ENCODE results near the gene RPAIN. TPM values are rescaled to one million over a fixed set of nuclear protein-coding genes. Genes with fewer than 3 reads are reported as not detected.

The RPAIN gene
- total and polyA plus RNA-seq, 2 of the 13 experiments (the other 11 are each of a cell fraction or from before 2014, with no cell fraction given) = 42.1 to 58.5 TPM

DNA sequence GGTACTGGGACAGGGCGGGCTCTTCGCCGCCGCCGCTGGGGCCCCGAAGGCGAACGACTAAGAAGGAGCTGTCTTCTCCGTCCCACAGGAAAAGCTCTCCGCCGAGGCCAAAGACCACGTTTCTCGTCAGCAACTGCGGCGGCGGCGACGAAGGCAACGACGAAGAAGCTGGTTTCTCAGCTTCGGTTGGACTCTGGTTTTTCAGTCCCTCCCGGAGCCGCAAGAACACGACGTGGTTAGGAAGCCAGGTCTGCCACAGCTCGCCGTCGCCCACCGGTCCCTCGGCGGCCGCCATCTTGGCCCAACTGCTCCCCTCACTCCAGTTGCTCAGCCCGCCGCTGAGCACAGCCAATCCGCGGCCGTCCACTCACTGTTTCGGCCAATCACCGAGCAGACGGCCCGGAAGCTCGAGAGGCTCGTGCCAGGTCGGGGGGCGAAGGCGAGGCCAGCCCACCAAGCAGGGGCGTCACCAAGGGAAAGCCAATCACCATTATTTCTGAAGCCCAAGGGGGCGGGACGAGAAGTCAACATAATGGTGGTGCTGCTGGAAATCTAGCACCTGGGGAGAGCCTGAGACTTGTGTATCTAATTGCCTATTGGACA lies 525 bp upstream of the RPAIN start, which contains the start of gene NUP88 (continued):
- TF ChIP-seq ZBTB20 (CRISPR knock-in tag; IDR thresholded peaks at IDR 0.05; ENCODE audit: borderline replicate concordance, low read depth) = 0 out of 2 replicates have a peak, but pooled peaks have one; percentile 23
- TF ChIP-seq ZNF136 (CRISPR knock-in tag; IDR thresholded peaks at IDR 0.05; ENCODE audit: low read depth) = no peak
- TF ChIP-seq, protein P1, sequence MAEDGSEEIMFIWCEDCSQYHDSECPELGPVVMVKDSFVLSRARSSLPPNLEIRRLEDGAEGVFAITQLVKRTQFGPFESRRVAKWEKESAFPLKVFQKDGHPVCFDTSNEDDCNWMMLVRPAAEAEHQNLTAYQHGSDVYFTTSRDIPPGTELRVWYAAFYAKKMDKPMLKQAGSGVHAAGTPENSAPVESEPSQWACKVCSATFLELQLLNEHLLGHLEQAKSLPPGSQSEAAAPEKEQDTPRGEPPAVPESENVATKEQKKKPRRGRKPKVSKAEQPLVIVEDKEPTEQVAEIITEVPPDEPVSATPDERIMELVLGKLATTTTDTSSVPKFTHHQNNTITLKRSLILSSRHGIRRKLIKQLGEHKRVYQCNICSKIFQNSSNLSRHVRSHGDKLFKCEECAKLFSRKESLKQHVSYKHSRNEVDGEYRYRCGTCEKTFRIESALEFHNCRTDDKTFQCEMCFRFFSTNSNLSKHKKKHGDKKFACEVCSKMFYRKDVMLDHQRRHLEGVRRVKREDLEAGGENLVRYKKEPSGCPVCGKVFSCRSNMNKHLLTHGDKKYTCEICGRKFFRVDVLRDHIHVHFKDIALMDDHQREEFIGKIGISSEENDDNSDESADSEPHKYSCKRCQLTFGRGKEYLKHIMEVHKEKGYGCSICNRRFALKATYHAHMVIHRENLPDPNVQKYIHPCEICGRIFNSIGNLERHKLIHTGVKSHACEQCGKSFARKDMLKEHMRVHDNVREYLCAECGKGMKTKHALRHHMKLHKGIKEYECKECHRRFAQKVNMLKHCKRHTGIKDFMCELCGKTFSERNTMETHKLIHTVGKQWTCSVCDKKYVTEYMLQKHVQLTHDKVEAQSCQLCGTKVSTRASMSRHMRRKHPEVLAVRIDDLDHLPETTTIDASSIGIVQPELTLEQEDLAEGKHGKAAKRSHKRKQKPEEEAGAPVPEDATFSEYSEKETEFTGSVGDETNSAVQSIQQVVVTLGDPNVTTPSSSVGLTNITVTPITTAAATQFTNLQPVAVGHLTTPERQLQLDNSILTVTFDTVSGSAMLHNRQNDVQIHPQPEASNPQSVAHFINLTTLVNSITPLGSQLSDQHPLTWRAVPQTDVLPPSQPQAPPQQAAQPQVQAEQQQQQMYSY (CRISPR knock-in tag; IDR thresholded peaks at IDR 0.05) = no peak
- TF ChIP-seq ZNF501 (CRISPR knock-in tag; IDR thresholded peaks at IDR 0.05) = no peak
- 0 out of 2 replicates have a peak, but pooled peaks have one; percentile 4 for TF ChIP-seq GLI4 (CRISPR knock-in tag; IDR thresholded peaks at IDR 0.05; ENCODE audit: borderline replicate concordance)
- TF ChIP-seq MYC (CRISPR knock-in tag; IDR thresholded peaks at IDR 0.05; ENCODE audit: borderline replicate concordance) = no peak
- no peak for TF ChIP-seq SP140L (CRISPR knock-in tag; IDR thresholded peaks at IDR 0.05; ENCODE audit: borderline replicate concordance)
- TF ChIP-seq, protein P2, sequence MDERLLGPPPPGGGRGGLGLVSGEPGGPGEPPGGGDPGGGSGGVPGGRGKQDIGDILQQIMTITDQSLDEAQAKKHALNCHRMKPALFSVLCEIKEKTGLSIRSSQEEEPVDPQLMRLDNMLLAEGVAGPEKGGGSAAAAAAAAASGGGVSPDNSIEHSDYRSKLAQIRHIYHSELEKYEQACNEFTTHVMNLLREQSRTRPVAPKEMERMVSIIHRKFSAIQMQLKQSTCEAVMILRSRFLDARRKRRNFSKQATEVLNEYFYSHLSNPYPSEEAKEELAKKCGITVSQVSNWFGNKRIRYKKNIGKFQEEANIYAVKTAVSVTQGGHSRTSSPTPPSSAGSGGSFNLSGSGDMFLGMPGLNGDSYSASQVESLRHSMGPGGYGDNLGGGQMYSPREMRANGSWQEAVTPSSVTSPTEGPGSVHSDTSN (CRISPR knock-in tag; IDR thresholded peaks at IDR 0.05) = 0 out of 2 replicates have a peak, but pooled peaks have one; percentile 9
- peak; percentile 59; the same call in 1 of the 2 replicates for TF ChIP-seq ZNF773 (CRISPR knock-in tag; IDR thresholded peaks at IDR 0.05; ENCODE audit: borderline replicate concordance)
- TF ChIP-seq, protein P3, sequence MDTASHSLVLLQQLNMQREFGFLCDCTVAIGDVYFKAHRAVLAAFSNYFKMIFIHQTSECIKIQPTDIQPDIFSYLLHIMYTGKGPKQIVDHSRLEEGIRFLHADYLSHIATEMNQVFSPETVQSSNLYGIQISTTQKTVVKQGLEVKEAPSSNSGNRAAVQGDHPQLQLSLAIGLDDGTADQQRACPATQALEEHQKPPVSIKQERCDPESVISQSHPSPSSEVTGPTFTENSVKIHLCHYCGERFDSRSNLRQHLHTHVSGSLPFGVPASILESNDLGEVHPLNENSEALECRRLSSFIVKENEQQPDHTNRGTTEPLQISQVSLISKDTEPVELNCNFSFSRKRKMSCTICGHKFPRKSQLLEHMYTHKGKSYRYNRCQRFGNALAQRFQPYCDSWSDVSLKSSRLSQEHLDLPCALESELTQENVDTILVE (CRISPR knock-in tag; IDR thresholded peaks at IDR 0.05) = no peak
- TF ChIP-seq, protein P4, sequence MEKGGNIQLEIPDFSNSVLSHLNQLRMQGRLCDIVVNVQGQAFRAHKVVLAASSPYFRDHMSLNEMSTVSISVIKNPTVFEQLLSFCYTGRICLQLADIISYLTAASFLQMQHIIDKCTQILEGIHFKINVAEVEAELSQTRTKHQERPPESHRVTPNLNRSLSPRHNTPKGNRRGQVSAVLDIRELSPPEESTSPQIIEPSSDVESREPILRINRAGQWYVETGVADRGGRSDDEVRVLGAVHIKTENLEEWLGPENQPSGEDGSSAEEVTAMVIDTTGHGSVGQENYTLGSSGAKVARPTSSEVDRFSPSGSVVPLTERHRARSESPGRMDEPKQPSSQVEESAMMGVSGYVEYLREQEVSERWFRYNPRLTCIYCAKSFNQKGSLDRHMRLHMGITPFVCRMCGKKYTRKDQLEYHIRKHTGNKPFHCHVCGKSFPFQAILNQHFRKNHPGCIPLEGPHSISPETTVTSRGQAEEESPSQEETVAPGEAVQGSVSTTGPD (CRISPR knock-in tag; IDR thresholded peaks at IDR 0.05) = no peak
- no peak for TF ChIP-seq ZKSCAN5 (CRISPR knock-in tag; IDR thresholded peaks at IDR 0.05)
- TF ChIP-seq ZFYVE20 (CRISPR knock-in tag; IDR thresholded peaks at IDR 0.05; ENCODE audit: borderline replicate concordance, low read depth) = no peak
- TF ChIP-seq, protein P5, sequence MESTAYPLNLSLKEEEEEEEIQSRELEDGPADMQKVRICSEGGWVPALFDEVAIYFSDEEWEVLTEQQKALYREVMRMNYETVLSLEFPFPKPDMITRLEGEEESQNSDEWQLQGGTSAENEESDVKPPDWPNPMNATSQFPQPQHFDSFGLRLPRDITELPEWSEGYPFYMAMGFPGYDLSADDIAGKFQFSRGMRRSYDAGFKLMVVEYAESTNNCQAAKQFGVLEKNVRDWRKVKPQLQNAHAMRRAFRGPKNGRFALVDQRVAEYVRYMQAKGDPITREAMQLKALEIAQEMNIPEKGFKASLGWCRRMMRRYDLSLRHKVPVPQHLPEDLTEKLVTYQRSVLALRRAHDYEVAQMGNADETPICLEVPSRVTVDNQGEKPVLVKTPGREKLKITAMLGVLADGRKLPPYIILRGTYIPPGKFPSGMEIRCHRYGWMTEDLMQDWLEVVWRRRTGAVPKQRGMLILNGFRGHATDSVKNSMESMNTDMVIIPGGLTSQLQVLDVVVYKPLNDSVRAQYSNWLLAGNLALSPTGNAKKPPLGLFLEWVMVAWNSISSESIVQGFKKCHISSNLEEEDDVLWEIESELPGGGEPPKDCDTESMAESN (CRISPR knock-in tag; conservative IDR thresholded peaks at IDR 0.05) = no peak; the same call in 1 of the 2 replicates
- no peak for TF ChIP-seq CCAR2 (optimal IDR thresholded peaks at IDR 0.05; ENCODE audit: low read depth, low read length)
- TF ChIP-seq, protein P6, sequence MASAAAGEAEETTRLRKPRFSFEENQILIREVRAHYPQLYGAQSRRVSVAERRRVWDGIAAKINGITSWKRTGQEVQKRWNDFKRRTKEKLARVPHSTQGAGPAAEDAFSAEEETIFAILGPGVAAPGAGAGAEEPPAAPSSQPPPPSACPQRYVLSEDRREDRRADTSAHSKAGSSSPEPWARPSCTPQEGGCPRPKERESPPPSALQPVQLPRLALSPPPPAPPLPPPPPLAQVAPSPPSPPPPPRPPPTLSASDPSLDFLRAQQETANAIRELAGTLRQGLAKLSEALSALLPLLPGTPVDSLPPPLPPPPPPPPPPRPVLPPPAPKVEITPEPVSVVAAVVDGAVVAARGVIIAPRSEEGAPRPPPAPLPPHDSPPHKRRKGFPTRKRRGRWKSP (CRISPR knock-in tag; IDR thresholded peaks at IDR 0.05) = peak; percentile 28; the same call in 1 of the 2 replicates
- no peak; the same call in 1 of the 2 replicates for TF ChIP-seq ZNF660 (CRISPR knock-in tag; IDR thresholded peaks at IDR 0.05; ENCODE audit: borderline replicate concordance, low read depth)
- TF ChIP-seq CBX5 (CRISPR knock-in tag; IDR thresholded peaks at IDR 0.05; ENCODE audit: borderline replicate concordance) = 0 out of 2 replicates have a peak, but pooled peaks have one; percentile 25
